ENCODE results near the gene LRP5. TPM values are rescaled to one million over a fixed set of nuclear protein-coding genes. Genes with fewer than 3 reads are reported as not detected.

Gene LRP5
- total and polyA plus RNA-seq, 9 of the 15 experiments (the other 6 are each of a cell fraction or from before 2014, with no cell fraction given), result 0.48 to 44.2 (median 13.5) TPM

GRCh38 chr11:68269414-68270081, 42.8 kb upstream of the LRP5 start (continued):
- no peak for TF ChIP-seq ZBTB33 (CRISPR knock-in tag; IDR thresholded peaks at IDR 0.05)
- TF ChIP-seq POLR2B (IDR thresholded peaks at IDR 0.05; ENCODE audit: low read depth, partially characterized antibody), result peak; percentile 71
- peak; percentile 71; the same call in 1 of the 2 replicates for TF ChIP-seq ZNF584 (CRISPR knock-in tag; IDR thresholded peaks at IDR 0.05; ENCODE audit: low read depth)
- no peak for TF ChIP-seq ZNF140 (CRISPR knock-in tag; IDR thresholded peaks at IDR 0.05)
- TF ChIP-seq ZBTB9 (CRISPR knock-in tag; IDR thresholded peaks at IDR 0.05), result 0 out of 2 replicates have a peak, but pooled peaks have one; percentile 50
- TF ChIP-seq RBFOX2 (IDR thresholded peaks at IDR 0.05; ENCODE audit: low read depth, low read length), result peak; percentile 66
- TF ChIP-seq NR4A1 (CRISPR knock-in tag; IDR thresholded peaks at IDR 0.05), result no peak
- TF ChIP-seq NR4A1 (tag; IDR thresholded peaks at IDR 0.05), result 0 out of 2 replicates have a peak, but pooled peaks have one; percentile 46
- TF ChIP-seq NR2C2 (CRISPR knock-in tag; IDR thresholded peaks at IDR 0.05), result no peak
- peak; percentile 36 for TF ChIP-seq NR2C2 (tag; IDR thresholded peaks at IDR 0.05)
- no peak for TF ChIP-seq CCAR2 (IDR thresholded peaks at IDR 0.05; ENCODE audit: low read depth, low read length)
- peak; percentile 48 for TF ChIP-seq KDM5B (IDR thresholded peaks at IDR 0.05; ENCODE audit: insufficient replicate concordance, low read depth, low read length)
- no peak for TF ChIP-seq CREB1 (IDR thresholded peaks at IDR 0.05)
- 0 out of 2 replicates have a peak, but pooled peaks have one; percentile 25 for TF ChIP-seq CREB1 (CRISPR knock-in tag; IDR thresholded peaks at IDR 0.05)
- peak; percentile 44; the same call in 1 of the 2 replicates for TF ChIP-seq FOSL1 (tag; conservative IDR thresholded peaks at IDR 0.05)
- TF ChIP-seq HBP1 (CRISPR knock-in tag; IDR thresholded peaks at IDR 0.05), result peak; percentile 89; the same call in 1 of the 2 replicates
- TF ChIP-seq HSF4 (CRISPR knock-in tag; IDR thresholded peaks at IDR 0.05; ENCODE audit: borderline replicate concordance), result no peak; the same call in 1 of the 2 replicates
- no peak for TF ChIP-seq NR2F6 (CRISPR knock-in tag; IDR thresholded peaks at IDR 0.05)
- TF ChIP-seq ZHX1 (conservative IDR thresholded peaks at IDR 0.05; ENCODE audit: low read length), result no peak
- TF ChIP-seq CTBP1 (IDR thresholded peaks at IDR 0.05; ENCODE audit: borderline replicate concordance), result peak; percentile 35; the same call in 1 of the 2 replicates

Measured in K562 (cell line).